Panc1 (cell line): ENCODE measurements around the gene CYSTM1. TPM values are rescaled to one million over a fixed set of nuclear protein-coding genes. Genes with fewer than 3 reads are reported as not detected.

Experiments
- ATAC-seq: fragments of 200-7000 bp; cut with Tn5 transposase; 2 replicates; pipeline ENCODE4 v1.9.1; 2020; ENCODE audit warnings: mild to moderate bottlenecking, moderate library complexity
- BruUV-seq: library from RNA; stranded (reverse); fragments of 400-500 nt; replicated peaks from 2 replicates; lab custom pipeline; 2021; lab: Mats Ljungman, UMichigan
- CTCF ChIA-PET: fragments of 300-600 bp; sonication (Branson Sonifier 250); formaldehyde crosslinking; loops from one replicate; lab custom pipeline; 2022; ENCODE audit warnings: antibody characterized with exemption; lab: Charles Lee
- POLR2A ChIA-PET: fragments of 300-600 bp; sonication (Branson Sonifier 250); formaldehyde crosslinking; loops from one replicate; lab custom pipeline; 2022; ENCODE audit warnings: antibody characterized with exemption; lab: Charles Lee
- DNase-seq: peaks from one replicate; pipeline ENCODE4 v3.0.0-alpha.2; 2010; ENCODE audit warnings: low read depth, low spot score
- H3K27ac ChIP-seq: 2 replicates; pipeline ENCODE4 v1.5.1; 2011; ENCODE audit warnings: mild to moderate bottlenecking, low read length, inconsistent platforms
- H3K27me3 ChIP-seq: fragments of 200-500 bp; sonication (Bioruptor generic); 2 replicates; pipeline ENCODE4 v1.6.0; 2014; ENCODE audit warnings: low read length, inconsistent platforms; ENCODE audit not compliant: control insufficient read depth, insufficient read depth
- H3K36me3 ChIP-seq: fragments of 200-500 bp; sonication (Bioruptor generic); 2 replicates; pipeline ENCODE4 v1.5.1; 2014; ENCODE audit warnings: inconsistent platforms, mild to moderate bottlenecking, low read length, moderate library complexity; ENCODE audit not compliant: control insufficient read depth, insufficient read depth
- H3K4me1 ChIP-seq: 2 replicates; pipeline ENCODE4 v1.5.1; 2011; ENCODE audit warnings: inconsistent platforms, mild to moderate bottlenecking, low read length, moderate library complexity; ENCODE audit not compliant: control insufficient read depth, insufficient read depth
- H3K4me3 ChIP-seq, 2 experiments: 2 replicates each; pipeline ENCODE4 v1.5.1; 2011 to 2012; ENCODE audit warnings: low read depth in 2 of 2, low read length in 2 of 2, mild to moderate bottlenecking in 2 of 2, inconsistent platforms in 1 of 2, moderate library complexity in 1 of 2
- H3K9me3 ChIP-seq: fragments of 200-500 bp; sonication (Bioruptor generic); 2 replicates; pipeline ENCODE4 v1.5.1; 2014; ENCODE audit warnings: low read depth, mild to moderate bottlenecking, inconsistent platforms, low read length, moderate library complexity; ENCODE audit not compliant: control insufficient read depth, insufficient read depth
- CTCF ChIP-seq: fragments of 450-650 bp; IDR thresholded peaks from 2 replicates; pipeline ENCODE4 v1.5.1; 2017; ENCODE audit warnings: mild to moderate bottlenecking
- POLR2AphosphoS5 ChIP-seq: IDR thresholded peaks from 2 replicates; pipeline ENCODE4 v1.6.1; 2012; ENCODE audit warnings: mild to moderate bottlenecking, low read depth, low read length, moderate library complexity
- REST ChIP-seq, 2 experiments: IDR thresholded peaks; 2 replicates each; pipeline ENCODE4 v1.6.1; 2011 to 2012; ENCODE audit warnings: low read depth in 2 of 2, control low read depth in 1 of 2, low read length in 1 of 2, mild to moderate bottlenecking in 1 of 2, moderate library complexity in 1 of 2; ENCODE audit not compliant: insufficient read depth in 1 of 2
- SIN3A ChIP-seq: IDR thresholded peaks from 2 replicates; pipeline ENCODE4 v1.6.1; 2012; ENCODE audit warnings: low read depth, mild to moderate bottlenecking, low read length, moderate library complexity, borderline replicate concordance; ENCODE audit not compliant: insufficient read depth
- TCF7L2 ChIP-seq: IDR thresholded peaks from 2 replicates; pipeline ENCODE4 v1.6.1; 2011; ENCODE audit warnings: mild to moderate bottlenecking, low read depth, low read length, inconsistent platforms
- in situ Hi-C: cut with HindIII; loops from 2 replicates; pipeline ENCODE4 v1.10.0; 2016; ENCODE audit warnings: low sequenced_read_pairs, low pct_unique_long_range_greater_than_20kb
- intact Hi-C: fragments of 100-400 bp; cut with micrococcal nuclease; formaldehyde crosslinking; loops from one replicate; pipeline ENCODE4 v1.10.0; 2022; ENCODE audit not compliant: unreplicated experiment
- total RNA-seq: library from RNA; stranded (reverse); gene quantifications from one replicate; pipeline ENCODE4 v1.2.1, GENCODE V29; 2021; ENCODE audit not compliant: unreplicated experiment

The CYSTM1 gene
- total RNA-seq, 1 experiment from 2014 or later: 126 TPM

GRCh38 chr5:140220698-140221064 is 45.7 kb downstream of the CYSTM1 start:
- Histone ChIP-seq H3K27me3 (no peaks in the 10 kb centered on the region), H3K4me3 (no peak overlapping the region), H3K36me3 (no peaks in the 10 kb centered on the region), H3K9me3 (no peaks in the 10 kb centered on the region), H3K27ac (no peak overlapping the region), H3K4me1 (peaks cover 12% of the 10 kb centered on the region)
- POLR2A ChIA-PET: no interaction called here
- TF ChIP-seq POLR2AphosphoS5 (no peak), SIN3A (no peak), REST (IDR thresholded peaks at IDR 0.05; ENCODE audit: insufficient read depth in 1 of 2, low read depth in 2 of 2, low read length in 1 of 2) (no peak), CTCF (no peak), TCF7L2 (no peak)
- CTCF ChIA-PET: no interaction called here
- no TSS peak for BruUV-seq
- ATAC-seq (no peak), DNase-seq (no peak)
- in situ Hi-C loops (no loop called here), intact Hi-C loops (no loop called here)

- POLR2A ChIA-PET: no interaction called here
- Histone ChIP-seq H3K27me3 (no peaks in the 10 kb centered on the region), H3K4me1 (peaks cover 12% of the 10 kb centered on the region), H3K9me3 (no peaks in the 10 kb centered on the region), H3K36me3 (no peaks in the 10 kb centered on the region), H3K4me3 (no peak overlapping the region), H3K27ac (no peak overlapping the region)
- intact Hi-C loops (no loop called here), in situ Hi-C loops (no loop called here)
- CTCF ChIA-PET: no interaction called here
- BruUV-seq: no TSS peak
- ATAC-seq: no peak
- TF ChIP-seq SIN3A (no peak), TCF7L2 (no peak), POLR2AphosphoS5 (no peak), CTCF (no peak), REST (IDR thresholded peaks at IDR 0.05; ENCODE audit: insufficient read depth in 1 of 2, low read depth in 2 of 2, low read length in 1 of 2) (no peak)
- DNase-seq: peak; percentile 51
Measured at GRCh38 chr5:140221697-140222223, 46.8 kb downstream of the CYSTM1 start.
